Measurements from ENCODE around the gene UBQLN1.

- TF ChIP-seq POLR2A (IDR thresholded peaks at IDR 0.05; ENCODE audit: low read length): no peak
- no peak for TF ChIP-seq GATA1 (IDR thresholded peaks at IDR 0.05; ENCODE audit: low read depth, low read length)
These were observed 13.8 kb upstream of the UBQLN1 start for GRCh38 chr9:83721509-83721908.
